ENCODE measurements around the gene TRMT112.
A peak's percentile ranks its signal among the peaks of the same experiment; 100 is the strongest.

Gene TRMT112

GRCh38 chr11:64317325-64317960 is at the start of gene TRMT112:
TSS of gene TRMT112 (minus strand) at chr11:64317559. CDS start at chr11:64317526, 33 bp downstream.
- peak; percentile 84 to 94 (median 90) for DNase-seq

GRCh38 chr11:64366751-64367150 is 49.4 kb upstream of the TRMT112 start:
- DNase-seq, result no peak

GRCh38 chr11:64364911-64365310 is 47.6 kb upstream of the TRMT112 start:
- DNase-seq, result no peak

DNA sequence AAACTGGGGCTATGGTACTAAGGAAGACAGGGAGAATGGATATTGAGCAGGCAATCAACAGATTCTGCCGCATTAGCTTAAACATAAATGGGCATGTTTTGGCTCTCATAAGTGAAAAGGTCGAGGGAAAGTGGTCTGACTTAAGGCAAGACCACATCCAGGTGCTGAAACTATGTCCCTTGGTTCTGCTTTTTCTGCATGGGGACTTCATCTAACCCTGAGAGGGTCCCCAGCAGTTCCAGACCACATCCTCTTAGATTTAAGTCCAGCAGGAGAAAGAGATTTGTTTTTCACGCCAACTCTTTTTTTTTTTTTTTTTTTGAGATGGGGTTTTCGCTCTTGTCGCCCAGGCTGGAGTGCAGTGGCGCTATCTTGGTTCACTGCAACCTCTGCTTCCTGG is 47.1 kb upstream of the TRMT112 start:
- DNase-seq, result no peak

GRCh38 chr11:64362339-64362738 is 45.0 kb upstream of the TRMT112 start:
- DNase-seq, result no peak

DNA sequence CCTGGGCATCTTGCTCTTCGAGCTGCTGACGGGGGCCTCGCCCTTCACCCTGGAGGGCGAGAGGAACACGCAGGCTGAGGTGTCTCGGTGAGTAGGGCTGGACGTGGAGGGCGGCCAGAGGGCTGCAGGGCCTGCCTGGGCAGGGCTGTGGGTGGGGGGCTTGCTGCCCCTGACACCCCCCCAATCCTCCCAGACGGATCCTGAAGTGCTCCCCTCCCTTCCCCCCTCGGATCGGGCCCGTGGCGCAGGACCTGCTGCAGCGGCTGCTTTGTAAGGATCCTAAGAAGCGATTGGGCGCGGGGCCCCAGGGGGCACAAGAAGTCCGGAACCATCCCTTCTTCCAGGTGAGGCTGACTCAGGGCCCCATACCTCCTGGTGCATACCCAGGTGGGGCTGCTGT is 44.3 kb upstream of the TRMT112 start:
- DNase-seq, result no peak

GRCh38 chr11:64360448-64360921 is 43.1 kb upstream of the TRMT112 start:
- DNase-seq, result no peak

- no peak for DNase-seq
Observed at GRCh38 chr11:64359712-64360445, 42.5 kb upstream of the TRMT112 start.

GRCh38 chr11:64358907-64359711 is 41.8 kb upstream of the TRMT112 start, which contains the start of gene RPS6KA4:
TSS of gene RPS6KA4 (plus strand) at chr11:64359162. CDS start at chr11:64359236, 74 bp downstream.
- peak in 2 of 4 experiments; percentile 21 to 22 for DNase-seq

GRCh38 chr11:64358536-64358906 is 41.2 kb upstream of the TRMT112 start:
- no peak for DNase-seq

- DNase-seq, result peak in 1 of 4 experiments; percentile 37
Observed at GRCh38 chr11:64357904-64358535, 40.7 kb upstream of the TRMT112 start.

DNA sequence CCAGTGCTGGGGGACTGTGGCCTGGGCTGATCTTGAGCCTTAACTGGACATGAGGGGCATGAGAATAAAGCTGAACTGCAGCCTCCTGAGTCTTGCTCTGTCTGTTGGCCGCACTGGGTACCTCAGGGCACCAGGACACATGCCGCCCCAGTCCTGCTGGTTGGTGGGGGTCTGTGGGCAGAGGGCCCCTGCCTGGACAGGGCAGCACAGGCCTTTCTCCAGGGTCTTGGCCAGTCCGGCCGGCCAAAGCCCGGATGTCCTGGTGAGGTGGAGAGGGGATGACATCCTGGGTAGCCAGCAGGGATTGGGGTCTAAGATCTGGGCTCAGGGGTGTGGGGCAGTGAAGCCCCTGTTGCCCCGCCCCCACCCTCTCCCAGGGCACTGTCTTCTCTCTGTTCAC is 40.1 kb upstream of the TRMT112 start:
- DNase-seq, result no peak

- DNase-seq, result no peak
Observed at GRCh38 chr11:64356498-64357411, 39.4 kb upstream of the TRMT112 start.

DNA sequence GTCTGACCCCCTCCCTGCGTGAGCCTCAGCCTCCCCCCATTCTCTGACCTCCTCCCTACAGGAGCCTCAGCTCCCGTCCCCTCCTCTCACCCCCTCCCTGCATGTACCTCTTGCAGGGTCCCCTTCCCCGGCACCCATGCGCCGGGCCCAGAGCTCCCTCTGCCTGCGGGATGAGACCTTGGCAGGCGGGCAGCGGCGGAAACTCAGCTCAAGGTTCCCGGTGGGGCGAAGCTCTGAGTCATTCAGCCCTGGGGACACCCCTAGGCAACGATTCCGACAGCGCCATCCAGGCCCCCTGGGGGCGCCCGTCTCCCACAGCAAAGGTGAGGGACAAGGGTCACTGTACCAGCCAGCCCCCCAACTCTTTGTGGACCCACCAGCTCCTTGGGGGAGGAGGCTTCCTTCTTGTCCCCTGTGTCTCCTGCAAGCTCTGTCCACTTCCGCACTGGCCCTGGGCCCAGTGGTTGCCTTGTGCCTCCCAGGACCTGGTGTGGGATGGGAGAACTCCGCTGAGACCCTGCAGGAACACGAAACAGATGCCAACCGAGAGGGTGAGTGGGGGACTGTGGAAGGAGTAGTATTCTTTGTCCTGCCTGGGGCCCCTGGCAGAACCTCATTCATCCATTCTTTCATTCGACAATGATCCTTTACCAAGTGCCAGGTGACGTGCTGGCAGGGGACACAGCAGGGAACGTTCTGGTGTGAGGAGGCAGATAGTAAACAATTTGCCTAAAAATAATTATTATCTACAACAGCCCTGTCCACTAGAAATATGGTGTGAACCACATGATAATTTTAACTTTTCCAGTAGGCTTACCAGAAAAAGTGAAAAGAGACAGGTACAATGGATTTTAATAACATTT is 38.0 kb upstream of the TRMT112 start:
- no peak for DNase-seq

DNA sequence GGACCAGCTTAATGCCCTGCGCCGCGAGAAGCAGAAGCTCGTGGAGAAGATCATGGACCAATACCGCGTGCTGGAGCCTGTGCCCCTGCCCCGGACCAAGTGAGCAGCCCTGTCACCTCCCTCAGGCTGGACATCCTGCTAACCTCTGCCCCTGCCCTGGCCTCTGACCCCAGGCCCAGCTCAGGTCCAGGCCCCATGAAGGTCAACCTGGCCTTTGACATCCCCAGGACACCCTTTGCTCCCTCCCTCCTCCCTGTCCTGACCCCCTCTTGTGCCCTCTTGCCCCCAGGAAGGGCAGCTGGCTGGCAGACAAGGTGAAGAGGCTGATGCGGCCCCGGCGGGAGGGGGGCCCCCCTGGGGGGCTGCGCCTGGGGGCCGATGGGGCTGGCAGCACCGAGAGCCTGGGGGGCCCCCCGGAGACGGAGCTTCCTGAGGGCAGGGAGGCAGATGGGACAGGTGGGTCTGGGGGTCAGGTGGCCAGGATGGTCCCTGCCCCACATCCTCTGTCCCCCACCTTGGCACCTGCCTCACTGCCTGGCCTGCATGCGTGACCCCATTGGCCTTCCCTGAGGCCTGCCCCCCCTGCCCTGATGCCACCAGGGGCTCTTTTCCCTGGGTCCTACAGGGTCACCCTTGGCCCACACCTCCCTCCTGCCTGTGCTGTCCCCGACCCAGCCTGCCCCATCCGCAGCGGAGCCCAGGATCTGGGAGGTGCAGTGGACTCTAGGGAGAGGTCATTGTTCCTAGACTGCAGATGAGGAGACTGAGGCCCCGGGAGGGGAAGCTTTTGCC is 36.6 kb upstream of the TRMT112 start:
- no peak for DNase-seq

DNA sequence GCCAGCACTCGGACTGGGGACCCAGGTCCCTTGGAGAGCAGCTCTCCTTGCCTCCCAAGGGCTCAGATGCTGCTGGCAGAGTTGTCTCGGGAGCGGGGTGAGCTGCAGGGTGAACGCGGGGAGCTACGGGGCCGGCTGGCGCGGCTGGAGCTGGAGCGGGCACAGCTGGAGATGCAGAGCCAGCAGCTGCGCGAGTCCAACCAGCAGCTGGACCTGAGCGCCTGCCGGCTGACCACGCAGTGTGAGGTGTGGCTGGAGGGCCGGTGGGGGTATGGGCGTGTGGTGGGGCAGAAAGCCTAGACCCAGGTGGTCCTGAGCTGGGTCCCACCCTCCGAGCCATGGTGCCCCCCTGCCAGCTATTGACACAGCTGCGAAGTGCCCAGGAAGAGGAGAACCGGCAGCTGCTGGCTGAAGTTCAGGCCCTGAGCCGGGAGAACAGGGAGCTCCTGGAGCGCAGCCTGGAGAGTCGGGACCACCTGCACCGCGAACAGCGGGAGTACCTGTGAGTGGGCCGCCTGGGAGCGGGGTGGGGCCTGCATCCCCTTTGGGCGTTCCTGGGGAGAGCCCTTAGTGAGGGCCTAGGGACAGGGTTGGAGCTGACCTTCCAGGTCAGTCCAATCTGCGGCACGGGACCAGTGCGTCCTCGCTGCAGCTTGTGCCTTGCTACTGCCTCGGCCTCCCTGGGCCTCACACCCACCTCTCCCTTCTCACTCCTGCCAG is 35.8 kb upstream of the TRMT112 start:
- DNase-seq, result no peak

DNA sequence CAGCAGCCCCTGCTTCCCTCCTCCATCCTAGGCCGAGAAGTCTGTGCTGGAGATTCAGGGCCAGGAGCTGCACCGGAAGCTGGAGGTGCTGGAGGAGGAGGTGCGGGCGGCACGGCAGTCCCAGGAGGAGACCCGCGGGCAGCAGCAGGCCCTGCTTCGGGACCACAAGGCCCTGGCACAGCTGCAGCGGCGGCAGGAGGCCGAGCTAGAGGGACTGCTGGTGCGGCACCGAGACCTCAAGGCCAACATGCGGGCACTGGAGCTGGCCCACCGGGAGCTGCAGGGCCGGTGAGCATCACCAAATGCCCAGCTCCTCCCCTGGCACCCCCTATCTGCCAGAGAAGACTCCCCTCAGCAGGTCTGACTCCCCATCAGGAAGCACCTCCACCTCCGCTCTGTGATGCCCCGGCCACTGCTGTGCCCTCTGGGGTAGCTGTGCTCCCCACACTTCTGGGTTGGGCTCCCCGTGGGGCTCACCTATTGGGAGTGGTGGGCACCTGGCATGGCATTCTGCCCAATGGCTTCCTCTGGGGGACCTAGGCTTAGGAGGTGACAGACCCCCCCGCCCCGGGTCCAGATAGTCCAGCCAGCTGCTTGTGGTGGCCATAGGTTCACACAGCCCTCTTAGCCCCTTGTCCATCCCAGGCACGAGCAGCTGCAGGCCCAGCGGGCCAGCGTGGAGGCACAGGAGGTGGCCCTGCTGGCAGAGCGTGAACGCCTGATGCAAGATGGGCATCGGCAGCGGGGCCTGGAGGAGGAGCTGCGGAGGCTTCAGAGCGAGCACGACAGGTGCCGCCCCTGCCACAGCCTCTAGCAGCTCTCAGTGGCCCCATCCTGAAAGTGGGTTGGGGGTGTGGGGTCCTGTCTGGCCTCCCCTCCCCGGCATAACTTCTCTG is 35.0 kb upstream of the TRMT112 start:
- DNase-seq, result no peak

GRCh38 chr11:64351136-64351631 is 33.8 kb upstream of the TRMT112 start:
- DNase-seq, result no peak

Measured in activated CD4-positive, CD25-positive, alpha-beta regulatory T cell (primary cell).